Measurements from ENCODE around the gene SCAP. TPM values are rescaled to one million over a fixed set of nuclear protein-coding genes. Genes with fewer than 3 reads are reported as not detected.

Gene SCAP
- total and polyA plus RNA-seq, 2 experiments from 2014 or later, result 35.5 to 141 TPM

GRCh38 chr3:47374587-47374986 lies 101.2 kb downstream of the SCAP start:
- H3K36me3 ChIP-seq (ENCODE audit: insufficient read depth), result no peaks in the 10 kb centered on the region
- 0 out of 2 replicates have a peak, but pooled peaks cover 6% of the 10 kb centered on the region for H3K79me2 ChIP-seq (replicated peaks; ENCODE audit: insufficient read depth)
- H3F3A ChIP-seq (replicated peaks; ENCODE audit: low read depth), result no peaks in the 10 kb centered on the region
- Mint-ChIP-seq H3K36me3 (ENCODE audit: low read depth) (no peaks in the 10 kb centered on the region), H3K4me3 (no peak overlapping the region), H3K27me3 (ENCODE audit: insufficient read depth, low read depth, poor library complexity) (peaks cover 10% of the 10 kb centered on the region), H3K9me3 (no peaks in the 10 kb centered on the region), H3K4me1 (peaks cover 10% of the 10 kb centered on the region), H3K27ac (no peak overlapping the region)
- DNase-seq (ENCODE audit: low spot score) (no peak), ATAC-seq (no peak)
- no peak overlapping the region for H3K4me2 ChIP-seq
- no peak overlapping the region for H2AFZ ChIP-seq
- no peaks in the 10 kb centered on the region for H4K20me1 ChIP-seq (replicated peaks; ENCODE audit: insufficient read depth)
- no peak overlapping the region for H3K27ac ChIP-seq (ENCODE audit: low read depth)
- H3K4me3 ChIP-seq, result no peak overlapping the region
- H3K27me3 ChIP-seq (ENCODE audit: insufficient read depth), result no peaks in the 10 kb centered on the region
- no peak for TF ChIP-seq CREB1 (CRISPR knock-in tag; IDR thresholded peaks at IDR 0.05; ENCODE audit: low read depth)
- TF ChIP-seq, protein P1, sequence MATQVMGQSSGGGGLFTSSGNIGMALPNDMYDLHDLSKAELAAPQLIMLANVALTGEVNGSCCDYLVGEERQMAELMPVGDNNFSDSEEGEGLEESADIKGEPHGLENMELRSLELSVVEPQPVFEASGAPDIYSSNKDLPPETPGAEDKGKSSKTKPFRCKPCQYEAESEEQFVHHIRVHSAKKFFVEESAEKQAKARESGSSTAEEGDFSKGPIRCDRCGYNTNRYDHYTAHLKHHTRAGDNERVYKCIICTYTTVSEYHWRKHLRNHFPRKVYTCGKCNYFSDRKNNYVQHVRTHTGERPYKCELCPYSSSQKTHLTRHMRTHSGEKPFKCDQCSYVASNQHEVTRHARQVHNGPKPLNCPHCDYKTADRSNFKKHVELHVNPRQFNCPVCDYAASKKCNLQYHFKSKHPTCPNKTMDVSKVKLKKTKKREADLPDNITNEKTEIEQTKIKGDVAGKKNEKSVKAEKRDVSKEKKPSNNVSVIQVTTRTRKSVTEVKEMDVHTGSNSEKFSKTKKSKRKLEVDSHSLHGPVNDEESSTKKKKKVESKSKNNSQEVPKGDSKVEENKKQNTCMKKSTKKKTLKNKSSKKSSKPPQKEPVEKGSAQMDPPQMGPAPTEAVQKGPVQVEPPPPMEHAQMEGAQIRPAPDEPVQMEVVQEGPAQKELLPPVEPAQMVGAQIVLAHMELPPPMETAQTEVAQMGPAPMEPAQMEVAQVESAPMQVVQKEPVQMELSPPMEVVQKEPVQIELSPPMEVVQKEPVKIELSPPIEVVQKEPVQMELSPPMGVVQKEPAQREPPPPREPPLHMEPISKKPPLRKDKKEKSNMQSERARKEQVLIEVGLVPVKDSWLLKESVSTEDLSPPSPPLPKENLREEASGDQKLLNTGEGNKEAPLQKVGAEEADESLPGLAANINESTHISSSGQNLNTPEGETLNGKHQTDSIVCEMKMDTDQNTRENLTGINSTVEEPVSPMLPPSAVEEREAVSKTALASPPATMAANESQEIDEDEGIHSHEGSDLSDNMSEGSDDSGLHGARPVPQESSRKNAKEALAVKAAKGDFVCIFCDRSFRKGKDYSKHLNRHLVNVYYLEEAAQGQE (IDR thresholded peaks at IDR 0.05; ENCODE audit: unreplicated experiment), result no peak
- TF ChIP-seq, protein P2, sequence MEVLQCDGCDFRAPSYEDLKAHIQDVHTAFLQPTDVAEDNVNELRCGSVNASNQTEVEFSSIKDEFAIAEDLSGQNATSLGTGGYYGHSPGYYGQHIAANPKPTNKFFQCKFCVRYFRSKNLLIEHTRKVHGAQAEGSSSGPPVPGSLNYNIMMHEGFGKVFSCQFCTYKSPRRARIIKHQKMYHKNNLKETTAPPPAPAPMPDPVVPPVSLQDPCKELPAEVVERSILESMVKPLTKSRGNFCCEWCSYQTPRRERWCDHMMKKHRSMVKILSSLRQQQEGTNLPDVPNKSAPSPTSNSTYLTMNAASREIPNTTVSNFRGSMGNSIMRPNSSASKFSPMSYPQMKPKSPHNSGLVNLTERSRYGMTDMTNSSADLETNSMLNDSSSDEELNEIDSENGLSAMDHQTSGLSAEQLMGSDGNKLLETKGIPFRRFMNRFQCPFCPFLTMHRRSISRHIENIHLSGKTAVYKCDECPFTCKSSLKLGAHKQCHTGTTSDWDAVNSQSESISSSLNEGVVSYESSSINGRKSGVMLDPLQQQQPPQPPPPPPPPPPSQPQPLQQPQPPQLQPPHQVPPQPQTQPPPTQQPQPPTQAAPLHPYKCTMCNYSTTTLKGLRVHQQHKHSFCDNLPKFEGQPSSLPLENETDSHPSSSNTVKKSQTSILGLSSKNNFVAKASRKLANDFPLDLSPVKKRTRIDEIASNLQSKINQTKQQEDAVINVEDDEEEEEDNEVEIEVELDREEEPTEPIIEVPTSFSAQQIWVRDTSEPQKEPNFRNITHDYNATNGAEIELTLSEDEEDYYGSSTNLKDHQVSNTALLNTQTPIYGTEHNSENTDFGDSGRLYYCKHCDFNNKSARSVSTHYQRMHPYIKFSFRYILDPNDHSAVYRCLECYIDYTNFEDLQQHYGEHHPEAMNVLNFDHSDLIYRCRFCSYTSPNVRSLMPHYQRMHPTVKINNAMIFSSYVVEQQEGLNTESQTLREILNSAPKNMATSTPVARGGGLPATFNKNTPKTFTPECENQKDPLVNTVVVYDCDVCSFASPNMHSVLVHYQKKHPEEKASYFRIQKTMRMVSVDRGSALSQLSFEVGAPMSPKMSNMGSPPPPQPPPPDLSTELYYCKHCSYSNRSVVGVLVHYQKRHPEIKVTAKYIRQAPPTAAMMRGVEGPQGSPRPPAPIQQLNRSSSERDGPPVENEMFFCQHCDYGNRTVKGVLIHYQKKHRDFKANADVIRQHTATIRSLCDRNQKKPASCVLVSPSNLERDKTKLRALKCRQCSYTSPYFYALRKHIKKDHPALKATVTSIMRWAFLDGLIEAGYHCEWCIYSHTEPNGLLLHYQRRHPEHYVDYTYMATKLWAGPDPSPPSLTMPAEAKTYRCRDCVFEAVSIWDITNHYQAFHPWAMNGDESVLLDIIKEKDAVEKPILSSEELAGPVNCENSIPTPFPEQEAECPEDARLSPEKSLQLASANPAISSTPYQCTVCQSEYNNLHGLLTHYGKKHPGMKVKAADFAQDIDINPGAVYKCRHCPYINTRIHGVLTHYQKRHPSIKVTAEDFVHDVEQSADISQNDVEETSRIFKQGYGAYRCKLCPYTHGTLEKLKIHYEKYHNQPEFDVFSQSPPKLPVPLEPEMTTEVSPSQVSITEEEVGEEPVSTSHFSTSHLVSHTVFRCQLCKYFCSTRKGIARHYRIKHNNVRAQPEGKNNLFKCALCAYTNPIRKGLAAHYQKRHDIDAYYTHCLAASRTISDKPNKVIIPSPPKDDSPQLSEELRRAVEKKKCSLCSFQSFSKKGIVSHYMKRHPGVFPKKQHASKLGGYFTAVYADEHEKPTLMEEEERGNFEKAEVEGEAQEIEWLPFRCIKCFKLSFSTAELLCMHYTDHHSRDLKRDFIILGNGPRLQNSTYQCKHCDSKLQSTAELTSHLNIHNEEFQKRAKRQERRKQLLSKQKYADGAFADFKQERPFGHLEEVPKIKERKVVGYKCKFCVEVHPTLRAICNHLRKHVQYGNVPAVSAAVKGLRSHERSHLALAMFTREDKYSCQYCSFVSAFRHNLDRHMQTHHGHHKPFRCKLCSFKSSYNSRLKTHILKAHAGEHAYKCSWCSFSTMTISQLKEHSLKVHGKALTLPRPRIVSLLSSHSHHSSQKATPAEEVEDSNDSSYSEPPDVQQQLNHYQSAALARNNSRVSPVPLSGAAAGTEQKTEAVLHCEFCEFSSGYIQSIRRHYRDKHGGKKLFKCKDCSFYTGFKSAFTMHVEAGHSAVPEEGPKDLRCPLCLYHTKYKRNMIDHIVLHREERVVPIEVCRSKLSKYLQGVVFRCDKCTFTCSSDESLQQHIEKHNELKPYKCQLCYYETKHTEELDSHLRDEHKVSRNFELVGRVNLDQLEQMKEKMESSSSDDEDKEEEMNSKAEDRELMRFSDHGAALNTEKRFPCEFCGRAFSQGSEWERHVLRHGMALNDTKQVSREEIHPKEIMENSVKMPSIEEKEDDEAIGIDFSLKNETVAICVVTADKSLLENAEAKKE (CRISPR knock-in tag; IDR thresholded peaks at IDR 0.05), result no peak
- TF ChIP-seq, protein P3, sequence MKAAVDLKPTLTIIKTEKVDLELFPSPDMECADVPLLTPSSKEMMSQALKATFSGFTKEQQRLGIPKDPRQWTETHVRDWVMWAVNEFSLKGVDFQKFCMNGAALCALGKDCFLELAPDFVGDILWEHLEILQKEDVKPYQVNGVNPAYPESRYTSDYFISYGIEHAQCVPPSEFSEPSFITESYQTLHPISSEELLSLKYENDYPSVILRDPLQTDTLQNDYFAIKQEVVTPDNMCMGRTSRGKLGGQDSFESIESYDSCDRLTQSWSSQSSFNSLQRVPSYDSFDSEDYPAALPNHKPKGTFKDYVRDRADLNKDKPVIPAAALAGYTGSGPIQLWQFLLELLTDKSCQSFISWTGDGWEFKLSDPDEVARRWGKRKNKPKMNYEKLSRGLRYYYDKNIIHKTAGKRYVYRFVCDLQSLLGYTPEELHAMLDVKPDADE (IDR thresholded peaks at IDR 0.05), result no peak
- TF ChIP-seq STAT1 (IDR thresholded peaks at IDR 0.05; ENCODE audit: unreplicated experiment), result no peak
- no peak for TF ChIP-seq EZH2 (IDR thresholded peaks at IDR 0.05; ENCODE audit: low read depth, unreplicated experiment)
- TF ChIP-seq POLR2AphosphoS5 (IDR thresholded peaks at IDR 0.05; ENCODE audit: low read depth), result no peak
- TF ChIP-seq EZH2phosphoT487 (IDR thresholded peaks at IDR 0.05; ENCODE audit: unreplicated experiment), result no peak
- no peak for TF ChIP-seq ZNF331 (CRISPR knock-in tag; IDR thresholded peaks at IDR 0.05; ENCODE audit: low read depth)
- TF ChIP-seq NANOG (IDR thresholded peaks at IDR 0.05; ENCODE audit: borderline replicate concordance), result no peak
- TF ChIP-seq CTCF (conservative IDR thresholded peaks at IDR 0.05; ENCODE audit: low read depth in 2 of 2), result no peak
- no peak for TF ChIP-seq JUNB (IDR thresholded peaks at IDR 0.05; ENCODE audit: unreplicated experiment)
- TF ChIP-seq ZNF114 (CRISPR knock-in tag; IDR thresholded peaks at IDR 0.05), result no peak
- no peaks in the 10 kb centered on the region for H3K9me2 ChIP-seq (ENCODE audit: insufficient read depth)
- H3K4me1 ChIP-seq (ENCODE audit: insufficient read depth), result peaks cover 5% of the 10 kb centered on the region; the same call in 1 of the 2 replicates
